Activated naive CD8-positive, alpha-beta T cell treated with anti-CD3 and anti-CD28 coated beads, Interleukin-2, amount 50 U/mL, for 24 hours (primary cell): ENCODE data around the gene ZRANB1.

ENCODE experiments used
- ATAC-seq: fragments of 150-1000 bp; cut with Tn5 transposase; one replicate; pipeline ENCODE4 v1.10.0; 2021
- DNase-seq: peaks from one replicate; pipeline ENCODE4 v3.0.0; 2021
- H3K27ac Mint-ChIP-seq: one replicate; pipeline ENCODE4 v1.8.0; 2021; ENCODE audit warnings: mild to moderate bottlenecking, mixed read lengths
- H3K27me3 Mint-ChIP-seq: one replicate; pipeline ENCODE4 v1.8.0; 2021; ENCODE audit warnings: mixed read lengths
- H3K36me3 Mint-ChIP-seq: one replicate; pipeline ENCODE4 v1.8.0; 2021; ENCODE audit warnings: low read depth, mixed read lengths
- H3K4me1 Mint-ChIP-seq: one replicate; pipeline ENCODE4 v1.8.0; 2021; ENCODE audit warnings: mixed read lengths
- H3K4me3 Mint-ChIP-seq: one replicate; pipeline ENCODE4 v1.8.0; 2021; ENCODE audit warnings: mild to moderate bottlenecking, moderate library complexity, mixed read lengths
- H3K9me3 Mint-ChIP-seq: one replicate; pipeline ENCODE4 v1.8.0; 2021; ENCODE audit warnings: mixed read lengths

The ZRANB1 gene

GRCh38 chr10:124941823-124942222 lies at the start of gene ZRANB1:
TSS of gene ZRANB1 (plus strand) at chr10:124942123. CDS start at chr10:124942494, 371 bp downstream.
- no peak within 1 kb of the TSS for H3K4me3 Mint-ChIP-seq
- peaks cover 16% of the 10 kb centered on the region for H3K36me3 Mint-ChIP-seq
- no peaks in the 10 kb centered on the region for H3K27me3 Mint-ChIP-seq
- no peaks in the 10 kb centered on the region for H3K9me3 Mint-ChIP-seq
- DNase-seq (no peak), ATAC-seq (no peak)
- peaks cover 51% of the 10 kb centered on the region for H3K4me1 Mint-ChIP-seq
- H3K27ac Mint-ChIP-seq, result no peak within 1 kb of the TSS

DNA sequence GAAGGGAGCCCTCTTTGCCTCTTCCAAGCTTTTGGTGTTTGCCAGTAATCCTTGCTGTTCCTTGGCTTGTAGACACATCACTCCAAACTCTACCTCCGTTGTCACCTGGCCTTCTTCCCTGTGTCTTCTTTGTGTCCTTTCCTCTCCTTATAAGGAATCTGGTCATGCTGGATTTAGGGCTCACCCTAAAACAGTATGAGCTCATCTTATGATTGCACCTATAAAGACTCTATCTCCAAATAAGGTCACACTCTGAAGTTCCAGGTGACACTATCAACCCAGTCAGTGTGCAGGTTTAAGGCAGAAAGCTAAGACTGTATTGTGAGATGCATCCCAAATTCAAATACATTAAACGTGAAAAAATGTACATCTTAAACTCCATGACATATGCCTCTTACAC lies 49.0 kb upstream of the ZRANB1 start:
- no peak for DNase-seq
- no peaks in the 10 kb centered on the region for H3K9me3 Mint-ChIP-seq
- H3K4me3 Mint-ChIP-seq, result no peak overlapping the region
- H3K4me1 Mint-ChIP-seq, result no peaks in the 10 kb centered on the region
- H3K27me3 Mint-ChIP-seq, result peaks cover 7% of the 10 kb centered on the region
- H3K27ac Mint-ChIP-seq, result no peak overlapping the region
- no peak for ATAC-seq
- no peaks in the 10 kb centered on the region for H3K36me3 Mint-ChIP-seq

- Mint-ChIP-seq H3K27ac (no peak overlapping the region), H3K4me3 (no peak overlapping the region), H3K27me3 (peaks cover 7% of the 10 kb centered on the region), H3K4me1 (no peaks in the 10 kb centered on the region), H3K36me3 (no peaks in the 10 kb centered on the region), H3K9me3 (no peaks in the 10 kb centered on the region)
- ATAC-seq (no peak), DNase-seq (no peak)
Observed at GRCh38 chr10:124894569-124895215, 47.2 kb upstream of the ZRANB1 start.

GRCh38 chr10:124896751-124897150 lies 45.2 kb upstream of the ZRANB1 start:
- no peak for DNase-seq
- Mint-ChIP-seq H3K27me3 (peaks cover 7% of the 10 kb centered on the region), H3K4me1 (no peaks in the 10 kb centered on the region)

DNA sequence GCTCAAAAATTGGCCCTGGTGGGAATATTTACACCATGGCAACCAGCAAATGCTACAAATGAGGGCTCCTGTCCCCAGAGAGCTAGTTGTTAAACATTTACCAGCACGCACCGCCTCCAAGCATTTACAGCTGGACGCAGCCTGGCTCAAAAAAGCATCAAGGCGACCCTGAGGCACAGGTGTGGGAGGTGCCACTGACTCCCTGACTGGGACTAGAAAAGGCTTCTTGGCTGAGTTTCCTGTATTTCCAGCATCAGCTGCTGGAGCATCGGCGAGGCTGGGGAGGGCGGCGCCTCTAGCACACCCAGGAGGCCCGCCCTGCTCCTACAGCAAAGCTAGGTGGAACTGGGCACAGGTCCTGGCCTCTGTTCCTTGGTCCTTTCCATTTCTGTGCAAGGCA lies 43.5 kb upstream of the ZRANB1 start:
- Mint-ChIP-seq H3K4me1 (no peaks in the 10 kb centered on the region), H3K27me3 (peaks cover 4% of the 10 kb centered on the region), H3K4me3 (no peak overlapping the region), H3K36me3 (no peaks in the 10 kb centered on the region), H3K9me3 (no peaks in the 10 kb centered on the region), H3K27ac (no peak overlapping the region)
- no peak for ATAC-seq
- DNase-seq, result no peak

More at GRCh38 chr10:124896751-124897150, 45.2 kb upstream of the ZRANB1 start:
- no peak overlapping the region for H3K4me3 Mint-ChIP-seq
- no peaks in the 10 kb centered on the region for H3K36me3 Mint-ChIP-seq
- H3K27ac Mint-ChIP-seq, result no peak overlapping the region
- no peaks in the 10 kb centered on the region for H3K9me3 Mint-ChIP-seq
- ATAC-seq, result no peak

DNA sequence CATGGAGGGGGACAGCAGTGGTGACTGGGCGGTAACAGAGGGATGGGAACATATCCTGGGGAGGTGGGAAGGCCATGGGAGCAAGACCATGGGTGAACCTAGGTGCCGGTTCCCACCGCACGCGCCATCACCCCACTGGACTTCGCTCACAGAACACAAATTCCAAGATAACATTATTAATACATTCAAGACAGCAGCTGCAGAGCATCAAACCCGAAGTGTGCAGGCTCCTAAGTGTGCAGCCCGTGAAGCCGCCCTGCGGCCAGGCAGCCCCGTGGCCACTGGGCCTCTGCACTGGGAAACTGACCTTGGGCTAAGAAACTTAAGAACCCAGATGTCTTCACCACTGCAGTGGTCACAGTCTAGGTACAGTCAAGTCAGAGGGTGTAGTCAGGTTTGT lies 42.8 kb upstream of the ZRANB1 start:
- ATAC-seq (no peak), DNase-seq (no peak)
- H3K27me3 Mint-ChIP-seq, result peaks cover 4% of the 10 kb centered on the region
- H3K4me3 Mint-ChIP-seq, result no peak overlapping the region
- no peak overlapping the region for H3K27ac Mint-ChIP-seq
- H3K9me3 Mint-ChIP-seq, result no peaks in the 10 kb centered on the region
- H3K4me1 Mint-ChIP-seq, result no peaks in the 10 kb centered on the region
- H3K36me3 Mint-ChIP-seq, result no peaks in the 10 kb centered on the region

- ATAC-seq, result no peak
- Mint-ChIP-seq H3K27me3 (peaks cover 6% of the 10 kb centered on the region), H3K27ac (no peak overlapping the region), H3K4me3 (no peak overlapping the region), H3K4me1 (no peaks in the 10 kb centered on the region), H3K9me3 (no peaks in the 10 kb centered on the region), H3K36me3 (no peaks in the 10 kb centered on the region)
- DNase-seq, result no peak
Observed at GRCh38 chr10:124902462-124902861, 39.5 kb upstream of the ZRANB1 start.

GRCh38 chr10:124903111-124903510 lies 38.8 kb upstream of the ZRANB1 start:
- Mint-ChIP-seq H3K27me3 (peaks cover 2% of the 10 kb centered on the region), H3K4me3 (no peak overlapping the region), H3K9me3 (no peaks in the 10 kb centered on the region), H3K4me1 (no peaks in the 10 kb centered on the region), H3K36me3 (no peaks in the 10 kb centered on the region), H3K27ac (no peak overlapping the region)
- ATAC-seq, result no peak
- DNase-seq, result no peak

DNA sequence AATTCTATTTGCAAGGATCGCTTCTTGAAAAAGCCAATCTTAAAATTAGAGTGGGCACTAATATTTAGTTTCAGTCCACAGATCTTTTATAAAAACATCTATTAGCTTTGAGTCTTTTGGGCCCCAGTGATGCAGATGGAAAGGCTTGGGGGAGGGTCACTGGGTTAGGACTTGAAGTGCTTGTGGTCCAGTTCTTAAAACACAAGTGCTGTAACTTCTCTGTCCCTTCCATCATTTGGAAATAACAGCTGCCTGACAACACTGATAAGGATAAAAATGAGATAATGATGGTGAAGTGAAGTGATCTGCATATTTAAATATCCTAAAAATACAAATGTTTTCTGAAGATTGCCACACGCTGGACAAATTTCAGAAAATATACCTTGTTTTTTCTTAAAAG lies 37.1 kb upstream of the ZRANB1 start:
- no peaks in the 10 kb centered on the region for H3K4me1 Mint-ChIP-seq
- H3K4me3 Mint-ChIP-seq, result no peak overlapping the region
- H3K9me3 Mint-ChIP-seq, result no peaks in the 10 kb centered on the region
- H3K27ac Mint-ChIP-seq, result no peak overlapping the region
- DNase-seq (no peak), ATAC-seq (no peak)
- H3K36me3 Mint-ChIP-seq, result no peaks in the 10 kb centered on the region
- peaks cover 2% of the 10 kb centered on the region for H3K27me3 Mint-ChIP-seq

DNA sequence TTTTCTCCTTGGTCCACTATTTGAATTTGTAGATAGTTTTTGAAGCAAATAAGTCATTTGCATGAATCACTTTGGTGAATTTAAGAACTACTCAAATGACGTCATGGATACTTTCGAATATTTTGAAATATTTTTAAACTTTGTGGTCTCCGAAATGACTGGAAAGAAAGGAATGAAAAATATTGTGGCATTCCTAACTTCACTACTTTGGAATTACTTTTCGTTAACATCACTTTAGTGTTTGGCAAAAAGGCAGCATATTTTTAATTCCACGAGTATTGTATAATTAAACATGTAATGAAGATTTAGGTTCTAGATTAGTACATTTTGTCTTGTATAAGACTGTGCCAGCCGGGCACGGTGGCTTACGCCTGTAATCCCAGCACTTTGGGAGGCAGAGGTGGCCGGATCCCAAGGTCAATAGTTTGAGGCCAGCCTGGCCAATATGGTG lies 35.3 kb upstream of the ZRANB1 start:
- Mint-ChIP-seq H3K27ac (no peak overlapping the region), H3K36me3 (no peaks in the 10 kb centered on the region), H3K27me3 (peaks cover 5% of the 10 kb centered on the region), H3K4me3 (no peak overlapping the region), H3K4me1 (no peaks in the 10 kb centered on the region), H3K9me3 (no peaks in the 10 kb centered on the region)
- ATAC-seq (no peak), DNase-seq (no peak)

- DNase-seq, result no peak
- no peak for ATAC-seq
- peaks cover 10% of the 10 kb centered on the region for H3K27me3 Mint-ChIP-seq
- H3K36me3 Mint-ChIP-seq, result no peaks in the 10 kb centered on the region
- no peak overlapping the region for H3K4me3 Mint-ChIP-seq
- H3K9me3 Mint-ChIP-seq, result no peaks in the 10 kb centered on the region
- no peak overlapping the region for H3K27ac Mint-ChIP-seq
- H3K4me1 Mint-ChIP-seq, result peaks cover 3% of the 10 kb centered on the region
Observed at GRCh38 chr10:124909563-124909962, 32.4 kb upstream of the ZRANB1 start.

DNA sequence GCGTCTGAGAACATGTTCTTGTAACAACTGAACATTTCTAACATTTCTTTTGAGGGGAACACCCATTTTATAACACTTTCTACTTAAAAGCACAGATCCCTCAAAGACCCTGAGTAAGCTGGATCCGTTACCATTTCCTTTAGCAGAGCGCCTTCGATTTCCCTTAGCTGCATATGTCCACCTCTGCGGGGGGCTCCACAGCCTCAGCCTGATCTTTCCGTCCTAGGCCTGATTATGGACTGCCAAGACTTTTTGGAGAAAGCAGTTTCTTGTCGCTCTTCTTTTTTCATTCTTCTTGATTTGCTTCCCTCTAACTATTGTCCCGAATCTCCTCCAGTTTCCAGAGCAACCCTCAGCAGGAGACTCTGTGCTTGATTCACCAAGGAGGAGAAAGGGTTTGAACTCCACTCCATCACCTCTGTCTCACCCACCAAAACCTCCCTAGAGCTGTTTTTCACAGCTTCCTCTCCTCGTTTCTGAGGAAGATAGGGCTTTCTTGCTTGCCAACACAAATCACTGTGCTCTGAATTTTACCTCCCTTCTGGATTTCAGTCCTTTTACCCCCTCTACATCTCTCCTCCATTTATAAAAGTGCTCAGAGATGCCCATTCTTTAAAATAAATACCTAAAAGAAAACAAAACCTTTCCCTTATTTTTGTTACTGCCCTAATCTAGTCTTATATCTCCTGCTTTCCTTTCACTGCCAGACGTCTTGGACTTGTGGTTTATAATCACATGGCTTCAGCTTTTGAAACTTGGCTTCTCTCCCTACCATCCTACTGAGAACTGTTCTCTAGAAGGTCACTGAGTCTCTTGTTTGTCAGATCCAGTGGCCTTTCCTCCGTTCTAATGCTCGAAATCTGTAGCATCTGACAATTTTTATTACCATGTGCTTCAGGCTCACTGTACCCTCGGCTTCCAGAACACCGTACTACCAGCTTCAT lies 30.5 kb upstream of the ZRANB1 start:
- no peak for ATAC-seq
- DNase-seq, result no peak
- no peaks in the 10 kb centered on the region for H3K36me3 Mint-ChIP-seq
- H3K4me1 Mint-ChIP-seq, result peaks cover 10% of the 10 kb centered on the region
- no peak overlapping the region for H3K4me3 Mint-ChIP-seq
- H3K27ac Mint-ChIP-seq, result no peak overlapping the region
- H3K9me3 Mint-ChIP-seq, result no peaks in the 10 kb centered on the region
- H3K27me3 Mint-ChIP-seq, result peaks cover 10% of the 10 kb centered on the region

DNA sequence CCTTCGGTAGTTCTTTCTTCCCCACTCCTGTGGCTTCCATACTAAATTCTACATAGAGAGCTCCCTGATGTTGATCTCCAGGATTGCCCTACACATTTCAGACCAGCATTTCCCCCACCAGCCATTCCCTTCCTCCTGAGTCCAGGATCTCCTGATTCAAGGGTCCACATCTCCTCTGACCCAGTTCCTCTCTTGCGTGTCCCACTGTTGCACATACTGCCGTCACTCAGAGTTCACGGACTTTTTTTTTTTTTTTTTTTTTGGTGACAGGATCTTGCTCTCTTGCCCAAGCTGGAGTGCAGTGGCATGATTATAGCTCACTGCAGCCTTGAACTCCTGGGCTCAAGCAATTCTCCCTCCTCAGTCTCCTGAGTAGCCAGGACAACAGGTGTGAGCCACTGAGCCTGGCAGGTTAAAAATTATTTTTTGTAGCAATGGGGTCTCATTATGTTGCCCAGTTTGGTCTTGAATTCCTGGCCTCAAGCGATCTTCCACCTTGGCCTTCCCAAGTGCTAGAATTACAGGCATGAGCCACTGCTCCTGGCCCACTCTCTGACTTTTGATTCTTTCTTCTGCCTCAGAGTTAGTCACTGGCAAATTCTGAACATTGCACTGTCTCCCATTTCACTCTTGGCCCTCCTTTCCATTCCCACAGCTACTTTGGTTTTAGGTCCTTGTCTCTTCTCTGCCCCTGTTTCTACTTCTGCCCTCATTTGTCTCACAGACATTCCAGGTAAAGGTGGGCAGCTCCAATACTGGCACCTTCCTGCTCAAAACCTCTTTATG lies 29.6 kb upstream of the ZRANB1 start:
- DNase-seq, result no peak
- Mint-ChIP-seq H3K4me1 (peaks cover 10% of the 10 kb centered on the region), H3K36me3 (no peaks in the 10 kb centered on the region), H3K9me3 (no peaks in the 10 kb centered on the region), H3K4me3 (no peak overlapping the region), H3K27me3 (peaks cover 8% of the 10 kb centered on the region), H3K27ac (no peak overlapping the region)
- ATAC-seq, result no peak

DNA sequence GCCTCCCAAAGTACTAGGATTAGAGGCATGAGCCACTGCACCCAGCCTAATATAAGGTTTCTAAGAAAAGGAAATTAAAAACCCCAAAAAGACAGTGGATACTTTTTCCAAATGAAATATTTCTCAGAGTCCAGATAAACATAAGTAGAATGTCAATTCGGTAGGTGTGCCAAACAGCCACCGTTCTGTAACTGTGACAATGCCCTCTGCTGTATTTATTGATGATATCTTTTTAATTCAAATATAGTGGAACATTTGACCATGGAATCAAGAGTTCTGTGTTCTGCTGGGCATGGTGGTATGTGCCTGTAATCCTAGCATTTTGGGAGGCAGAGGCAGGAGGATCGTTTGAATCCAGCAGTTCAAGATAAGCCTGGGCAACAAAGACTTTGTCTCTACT lies 28.8 kb upstream of the ZRANB1 start:
- no peak overlapping the region for H3K4me3 Mint-ChIP-seq
- DNase-seq, result no peak
- no peaks in the 10 kb centered on the region for H3K9me3 Mint-ChIP-seq
- no peak overlapping the region for H3K27ac Mint-ChIP-seq
- peaks cover 14% of the 10 kb centered on the region for H3K4me1 Mint-ChIP-seq
- ATAC-seq, result no peak
- peaks cover 8% of the 10 kb centered on the region for H3K27me3 Mint-ChIP-seq
- peaks cover 1% of the 10 kb centered on the region for H3K36me3 Mint-ChIP-seq
